ENCODE data around the gene ZBTB38.

Gene ZBTB38

GRCh38 chr3:141387516-141387915 is 19.2 kb downstream of the ZBTB38 start:
- DNase-seq: no peak

GRCh38 chr3:141388395-141388794 is 20.1 kb downstream of the ZBTB38 start:
- no peak for DNase-seq

- DNase-seq: peak; percentile 33
Observed at GRCh38 chr3:141388823-141389621, 20.7 kb downstream of the ZBTB38 start.

GRCh38 chr3:141389703-141390102 is 21.4 kb downstream of the ZBTB38 start:
- DNase-seq: no peak

GRCh38 chr3:141390747-141391146 is 22.4 kb downstream of the ZBTB38 start:
- no peak for DNase-seq

- DNase-seq: no peak
Observed at GRCh38 chr3:141391298-141391990, 23.1 kb downstream of the ZBTB38 start.

- no peak for DNase-seq
Observed at GRCh38 chr3:141391991-141392316, 23.6 kb downstream of the ZBTB38 start.

GRCh38 chr3:141392416-141392815 is 24.1 kb downstream of the ZBTB38 start:
- no peak for DNase-seq

- no peak for DNase-seq
Observed at GRCh38 chr3:141392897-141393734, 24.8 kb downstream of the ZBTB38 start.

GRCh38 chr3:141393735-141394076 is 25.4 kb downstream of the ZBTB38 start:
- no peak for DNase-seq

GRCh38 chr3:141394560-141394959 is 26.3 kb downstream of the ZBTB38 start:
- no peak for DNase-seq

GRCh38 chr3:141395005-141395589 is 26.8 kb downstream of the ZBTB38 start:
- no peak for DNase-seq

- DNase-seq: no peak
Observed at GRCh38 chr3:141397996-141398395, 29.7 kb downstream of the ZBTB38 start.

- no peak for DNase-seq
Observed at GRCh38 chr3:141399200-141399599, 30.9 kb downstream of the ZBTB38 start.

- DNase-seq: no peak
Observed at GRCh38 chr3:141400073-141400971, 32.0 kb downstream of the ZBTB38 start.

GRCh38 chr3:141401095-141401494 is 32.8 kb downstream of the ZBTB38 start:
- DNase-seq: no peak

GRCh38 chr3:141401573-141402475 is 33.5 kb downstream of the ZBTB38 start:
- peak; percentile 59 for DNase-seq

GRCh38 chr3:141402476-141403171 is 34.3 kb downstream of the ZBTB38 start:
- peak; percentile 37 for DNase-seq

- DNase-seq: no peak
Observed at GRCh38 chr3:141403576-141403975, 35.3 kb downstream of the ZBTB38 start.

GRCh38 chr3:141405025-141405424 is 36.7 kb downstream of the ZBTB38 start:
- DNase-seq: no peak

GRCh38 chr3:141405591-141405990 is 37.3 kb downstream of the ZBTB38 start:
- DNase-seq: no peak
